ENCODE data around the gene SYNM.

The SYNM gene

GRCh38 chr15:99086327-99086667 is 18.6 kb upstream of the SYNM start:
- no peak for DNase-seq

GRCh38 chr15:99087405-99087943 is 17.4 kb upstream of the SYNM start:
- no peak for DNase-seq

GRCh38 chr15:99090011-99090699 is 14.7 kb upstream of the SYNM start:
- DNase-seq = no peak

GRCh38 chr15:99090938-99091337 is 13.9 kb upstream of the SYNM start:
- DNase-seq = no peak

- DNase-seq = no peak
These were observed 12.2 kb upstream of the SYNM start for GRCh38 chr15:99092554-99093172.

- no peak for DNase-seq
These were observed 9.3 kb upstream of the SYNM start for GRCh38 chr15:99095626-99096025.

GRCh38 chr15:99096173-99096893 is 8.5 kb upstream of the SYNM start:
- no peak for DNase-seq

GRCh38 chr15:99096894-99097426 is 7.9 kb upstream of the SYNM start:
- DNase-seq = no peak

GRCh38 chr15:99097441-99098410 is 7.2 kb upstream of the SYNM start:
- DNase-seq = no peak

GRCh38 chr15:99098426-99098825 is 6.5 kb upstream of the SYNM start:
- no peak for DNase-seq

- DNase-seq = no peak
These were observed 5.9 kb upstream of the SYNM start for GRCh38 chr15:99098991-99099390.

- DNase-seq = no peak
These were observed 5.2 kb upstream of the SYNM start for GRCh38 chr15:99099661-99100060.

- peak; percentile 69 for DNase-seq
These were observed 4.4 kb upstream of the SYNM start for GRCh38 chr15:99100245-99101173.

- no peak for DNase-seq
These were observed 3.4 kb upstream of the SYNM start for GRCh38 chr15:99101501-99101900.

- no peak for DNase-seq
These were observed 2.3 kb upstream of the SYNM start for GRCh38 chr15:99102332-99103235.

GRCh38 chr15:99103279-99103678 is 1.6 kb upstream of the SYNM start:
- no peak for DNase-seq

GRCh38 chr15:99105514-99106341 is 848 bp downstream of the SYNM start:
- peak; percentile 63 for DNase-seq

GRCh38 chr15:99106417-99107220 is 1.7 kb downstream of the SYNM start:
- DNase-seq = no peak

Data from fibroblast of skin of abdomen (primary cell).